Activated gamma-delta T cell treated with anti-CD3 and anti-CD28 coated beads, Interleukin-2, amount 50 U/mL, for 16 hours (primary cell): ENCODE measurements around the gene USH1C.

ENCODE experiments used
- DNase-seq: peaks from one replicate; pipeline ENCODE4 v3.0.0-alpha.2; 2020; ENCODE audit warnings: low read depth

USH1C gene

DNA sequence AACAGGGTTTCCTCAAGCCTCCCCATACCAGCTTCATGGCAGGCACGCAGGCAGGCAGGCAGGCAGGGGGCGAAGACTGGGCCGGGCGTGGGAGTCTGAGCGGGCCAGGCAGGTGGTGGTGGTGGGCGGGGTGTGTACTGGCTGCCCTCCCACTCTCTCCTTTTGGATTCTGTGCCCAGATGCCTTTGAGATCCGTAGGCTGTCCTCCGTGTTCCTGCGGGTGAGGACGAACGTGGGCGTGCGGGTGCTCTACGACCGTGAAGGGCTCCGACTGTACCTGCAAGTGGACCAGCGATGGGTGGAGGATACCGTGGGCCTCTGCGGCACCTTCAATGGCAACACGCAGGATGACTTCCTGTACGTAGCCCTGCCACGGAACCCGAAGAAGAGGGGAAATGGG lies 25.8 kb upstream of the USH1C start:
- DNase-seq, result no peak

- DNase-seq, result no peak
Observed at GRCh38 chr11:17568944-17569343, 24.7 kb upstream of the USH1C start.

- no peak for DNase-seq
Observed at GRCh38 chr11:17564687-17565042, 20.4 kb upstream of the USH1C start.

DNA sequence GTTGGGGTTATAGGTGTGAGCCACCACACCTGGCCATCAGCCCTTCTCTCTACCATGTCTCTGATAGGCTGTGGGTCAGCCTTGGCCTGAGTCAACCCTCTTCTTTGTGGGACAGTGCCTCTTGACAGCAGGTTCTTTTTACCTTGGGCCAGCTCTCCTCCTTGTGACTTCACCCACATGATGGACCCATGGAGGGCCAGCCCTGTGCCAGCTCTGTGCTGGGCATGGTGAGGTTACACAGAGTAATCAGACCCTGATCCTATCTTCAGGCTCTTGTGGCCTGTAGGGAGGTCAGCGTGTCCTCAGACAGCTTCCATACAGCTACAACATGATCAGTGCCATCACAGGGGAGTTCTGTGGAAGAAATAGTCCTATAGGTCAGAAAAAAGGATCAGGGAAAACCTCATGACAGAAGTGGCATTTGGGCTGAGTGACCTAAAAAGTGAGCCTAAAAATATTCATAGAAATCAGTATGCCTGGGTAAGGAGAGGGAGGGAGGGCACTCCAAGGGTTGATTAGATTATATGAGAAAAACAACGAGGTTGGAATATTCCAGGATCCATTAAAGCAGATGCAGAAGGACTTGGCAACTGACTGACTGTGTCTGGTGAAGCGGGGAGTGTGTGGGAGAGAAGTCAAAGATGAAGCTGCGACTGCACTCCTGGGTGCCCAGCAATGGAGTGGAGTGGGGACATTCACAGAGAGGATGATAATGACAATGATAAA lies 19.9 kb upstream of the USH1C start:
- DNase-seq, result no peak

- no peak for DNase-seq
Observed at GRCh38 chr11:17563231-17563646, 19.0 kb upstream of the USH1C start.

DNA sequence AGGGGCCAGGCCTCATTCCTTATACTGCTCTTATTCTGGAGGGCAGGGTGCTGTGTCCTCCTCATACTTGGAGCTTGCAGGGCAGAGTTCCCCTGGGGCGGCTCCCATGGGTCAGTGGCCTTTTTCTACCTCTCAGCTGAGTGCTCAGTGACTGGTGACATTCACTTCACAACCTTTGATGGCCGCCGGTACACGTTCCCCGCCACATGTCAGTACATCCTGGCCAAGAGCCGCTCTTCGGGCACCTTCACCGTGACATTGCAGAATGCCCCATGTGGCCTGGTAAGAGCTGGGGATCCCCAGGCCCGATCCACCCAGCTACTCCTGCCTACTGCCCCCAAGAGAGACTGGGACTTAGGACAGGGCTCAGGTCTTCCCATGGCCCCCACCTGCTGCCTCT lies 17.3 kb upstream of the USH1C start:
- no peak for DNase-seq

DNA sequence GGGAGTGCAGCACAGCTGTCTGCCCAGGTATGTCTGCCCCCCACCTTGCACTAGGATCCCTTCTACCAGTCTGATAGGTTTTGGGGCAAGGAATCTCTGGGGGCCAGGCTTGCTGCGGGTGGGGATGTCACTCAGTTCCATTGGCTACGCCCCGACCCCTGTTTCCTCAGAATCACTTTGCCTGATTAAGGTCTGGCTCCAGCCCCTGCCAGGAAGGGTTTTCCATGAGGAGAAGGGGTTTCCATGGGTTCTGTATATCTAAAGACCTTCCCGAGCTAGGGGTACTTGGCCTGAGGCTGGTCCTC lies 16.8 kb upstream of the USH1C start:
- no peak for DNase-seq

DNA sequence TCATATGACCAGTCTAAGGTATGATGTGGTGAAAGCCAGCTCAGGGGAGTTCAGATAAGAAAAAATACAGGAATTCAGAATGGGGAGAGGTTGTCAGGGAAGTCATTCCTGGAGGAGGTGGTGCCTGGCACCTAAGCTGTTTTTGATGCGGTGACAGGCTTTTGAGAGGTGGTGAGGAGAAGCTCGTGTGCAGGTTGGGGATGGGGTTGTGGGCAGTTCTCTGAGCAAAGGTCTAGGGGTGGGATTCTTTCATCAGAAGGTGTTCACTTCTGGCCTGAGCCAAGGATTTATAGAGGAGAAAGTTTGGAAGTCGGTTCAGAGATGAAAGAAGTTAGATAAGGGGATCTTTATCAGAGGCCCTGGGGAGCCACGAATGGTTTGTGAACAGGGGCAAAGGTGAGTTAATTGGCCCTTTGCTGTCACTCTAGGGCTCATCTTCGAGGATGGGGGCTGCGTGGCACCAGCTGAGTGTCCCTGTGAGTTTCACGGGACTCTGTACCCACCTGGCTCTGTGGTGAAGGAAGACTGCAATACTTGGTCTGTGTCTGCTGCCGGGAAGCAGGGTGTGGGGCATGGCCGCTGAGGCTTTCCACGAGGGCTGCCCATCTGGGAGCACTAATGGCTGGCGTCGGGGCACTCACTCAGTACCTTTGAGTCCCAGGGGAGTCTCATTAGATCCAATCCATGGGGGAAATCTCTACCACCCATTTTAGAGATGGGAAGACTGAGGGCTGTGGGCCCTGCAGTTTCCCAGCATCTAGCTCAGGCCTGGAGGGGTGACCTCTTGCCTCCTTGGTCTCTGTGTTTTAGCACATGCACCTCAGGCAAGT lies 16.3 kb upstream of the USH1C start:
- DNase-seq, result no peak

- DNase-seq, result no peak
Observed at GRCh38 chr11:17559341-17560087, 15.3 kb upstream of the USH1C start.

GRCh38 chr11:17558916-17559315 lies 14.7 kb upstream of the USH1C start:
- DNase-seq, result no peak

DNA sequence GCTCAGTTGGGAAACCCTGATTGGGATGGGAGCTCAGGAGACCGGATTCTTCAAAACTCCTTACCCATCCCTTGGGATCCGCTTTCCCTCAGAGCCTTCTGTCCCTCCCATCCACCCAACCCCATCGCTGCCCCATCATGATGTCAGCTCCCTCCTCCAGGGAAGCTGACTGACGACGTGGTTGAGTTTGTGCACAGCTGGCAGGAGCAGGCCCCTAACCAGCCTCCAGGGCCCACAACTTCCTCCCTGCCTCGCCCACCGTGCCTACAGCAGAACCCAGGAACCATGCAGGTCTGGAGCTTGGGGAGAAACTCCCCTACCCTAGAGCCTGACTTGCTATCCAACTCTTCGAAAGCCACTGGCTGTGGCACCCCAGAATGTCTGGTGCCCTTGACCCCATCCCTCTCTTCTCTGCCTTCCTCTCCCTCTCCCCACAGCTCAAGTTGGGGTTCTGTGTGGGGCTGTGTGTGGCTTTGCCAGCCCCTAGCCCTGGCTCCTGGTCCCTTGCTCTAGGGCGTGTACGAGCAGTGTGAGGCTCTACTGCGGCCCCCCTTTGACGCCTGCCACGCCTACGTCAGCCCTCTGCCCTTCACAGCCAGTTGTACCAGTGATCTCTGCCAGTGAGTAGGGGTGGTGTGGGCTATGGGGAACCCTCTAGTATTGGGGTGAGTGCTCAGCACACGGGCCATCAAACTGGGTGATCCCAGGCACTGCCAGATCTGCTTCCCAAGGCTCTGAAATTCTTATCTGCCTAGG lies 14.0 kb upstream of the USH1C start:
- no peak for DNase-seq

DNA sequence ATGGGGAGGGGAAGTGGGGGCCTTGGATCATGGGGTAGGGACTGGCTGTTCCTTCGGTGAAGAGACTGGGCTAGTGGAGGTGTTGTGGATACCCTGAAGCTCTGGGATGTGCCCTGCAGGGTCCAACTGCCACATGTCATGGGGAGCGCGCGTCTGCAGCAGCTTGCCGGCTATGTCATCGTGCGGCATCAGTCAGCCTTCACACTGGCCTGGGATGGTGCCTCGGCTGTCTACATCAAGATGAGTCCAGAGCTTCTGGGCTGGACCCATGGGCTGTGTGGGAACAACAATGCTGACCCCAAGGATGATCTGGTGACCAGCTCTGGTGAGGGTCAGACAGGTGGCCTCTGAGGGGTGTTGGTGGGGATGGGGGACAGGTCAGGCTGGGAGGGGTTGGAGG lies 12.8 kb upstream of the USH1C start:
- no peak for DNase-seq

GRCh38 chr11:17554487-17554886 lies 10.3 kb upstream of the USH1C start:
- DNase-seq, result no peak

DNA sequence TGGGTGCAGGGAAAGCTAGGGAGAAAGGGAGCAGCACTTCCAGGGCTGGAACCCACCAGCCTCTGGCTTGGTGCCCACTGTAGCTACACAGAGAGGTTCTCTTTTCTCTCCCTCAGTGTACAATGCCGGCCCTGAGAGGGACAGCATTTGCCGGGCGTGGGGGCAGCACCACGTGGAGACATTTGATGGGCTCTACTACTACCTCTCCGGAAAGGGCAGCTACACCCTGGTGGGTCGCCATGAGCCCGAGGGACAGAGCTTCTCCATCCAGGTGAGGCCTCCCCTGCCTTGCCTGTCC lies 9.0 kb upstream of the USH1C start:
- DNase-seq, result no peak

- DNase-seq, result no peak
Observed at GRCh38 chr11:17552392-17553248, 8.4 kb upstream of the USH1C start.

DNA sequence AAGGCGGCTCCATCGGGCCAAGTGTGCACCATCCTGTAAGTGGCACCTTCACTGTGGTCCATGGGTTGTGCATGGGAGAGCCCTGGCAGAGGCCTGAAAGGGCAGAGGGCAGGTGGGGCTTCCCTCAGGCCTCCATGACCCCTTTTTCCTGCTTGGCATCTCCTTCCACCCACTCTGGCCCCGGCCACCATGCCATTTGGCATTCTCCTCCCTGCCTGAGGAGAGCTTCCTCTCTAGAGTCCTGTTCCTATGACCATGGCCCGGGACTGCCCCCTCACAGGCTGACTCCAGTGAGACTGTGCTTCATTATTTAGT lies 7.8 kb upstream of the USH1C start:
- DNase-seq, result no peak

DNA sequence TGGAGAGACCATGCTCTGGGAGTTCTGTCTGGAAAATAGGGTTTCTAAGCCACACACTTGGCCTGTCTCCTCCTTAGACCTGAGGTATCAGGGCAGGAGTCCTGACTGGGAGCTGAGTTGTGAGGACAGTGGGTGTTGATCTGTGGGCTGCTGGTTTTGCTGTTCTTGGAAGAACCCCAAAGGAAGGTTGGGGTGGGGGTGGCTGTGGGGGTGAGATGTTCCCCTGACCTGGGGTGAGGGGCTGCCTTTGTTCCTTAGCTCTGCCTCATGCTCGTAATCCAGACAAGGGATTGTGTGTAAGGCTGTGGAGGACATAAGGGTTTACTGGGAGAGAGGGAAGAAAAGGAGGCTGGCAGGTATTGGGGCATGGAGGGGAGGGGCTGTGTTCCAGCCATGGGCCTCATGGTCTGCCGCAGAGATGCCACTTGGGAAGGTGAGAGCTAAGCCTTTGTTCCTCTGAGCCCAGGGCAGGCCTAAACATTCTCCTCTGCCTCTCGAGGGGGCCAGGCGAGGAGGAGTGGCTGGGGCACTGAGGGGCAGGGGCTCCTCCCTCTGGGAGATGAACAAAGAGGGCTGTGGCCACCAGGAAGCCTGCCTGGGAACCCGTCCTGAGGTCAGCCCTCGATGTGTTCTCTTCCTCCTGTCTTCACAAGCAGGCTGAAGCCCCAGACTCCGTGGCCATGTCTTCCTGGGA lies 7.3 kb upstream of the USH1C start:
- DNase-seq, result no peak

DNA sequence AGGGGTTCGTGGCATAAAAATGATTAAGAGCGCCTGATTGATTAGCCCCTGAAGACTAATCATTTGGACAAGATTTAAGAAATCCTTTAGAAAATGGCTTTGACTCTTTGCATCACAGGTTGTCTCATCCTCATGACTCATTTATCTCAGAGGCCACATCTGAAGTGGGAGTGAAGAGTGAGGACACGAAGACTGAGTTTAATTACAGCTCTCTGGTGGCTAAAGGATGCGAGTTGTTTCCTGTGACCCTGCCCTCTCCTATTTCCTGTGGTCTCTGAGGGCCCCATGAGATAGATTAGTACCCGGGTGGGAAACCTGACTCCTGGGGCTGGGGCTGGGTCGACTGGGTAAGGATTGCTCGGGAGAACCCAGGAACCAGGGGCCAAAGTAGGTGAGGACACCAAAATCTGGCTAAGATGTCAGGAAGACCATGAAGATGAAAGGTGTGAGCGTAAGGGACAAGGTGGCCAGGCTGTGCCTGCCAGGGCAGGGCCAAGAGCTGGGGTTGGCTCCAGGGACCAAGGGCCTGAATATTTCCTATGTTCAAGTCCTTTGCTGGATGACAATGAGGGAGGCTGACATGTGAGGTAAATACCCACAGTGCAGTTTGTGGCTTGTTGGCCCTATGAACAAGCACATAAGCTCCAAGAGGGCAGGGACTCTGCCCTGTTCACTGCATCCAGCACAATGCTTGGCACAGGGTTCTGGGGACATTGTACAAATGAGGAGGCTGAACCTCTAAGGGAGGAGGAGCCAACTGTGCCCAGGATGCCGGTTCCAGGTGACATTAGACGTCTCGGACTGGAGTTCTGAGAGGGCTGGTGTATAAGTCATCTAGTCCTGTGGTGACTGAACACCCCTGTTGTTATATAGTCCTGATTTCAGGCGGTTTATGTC lies 6.5 kb upstream of the USH1C start:
- DNase-seq, result no peak

DNA sequence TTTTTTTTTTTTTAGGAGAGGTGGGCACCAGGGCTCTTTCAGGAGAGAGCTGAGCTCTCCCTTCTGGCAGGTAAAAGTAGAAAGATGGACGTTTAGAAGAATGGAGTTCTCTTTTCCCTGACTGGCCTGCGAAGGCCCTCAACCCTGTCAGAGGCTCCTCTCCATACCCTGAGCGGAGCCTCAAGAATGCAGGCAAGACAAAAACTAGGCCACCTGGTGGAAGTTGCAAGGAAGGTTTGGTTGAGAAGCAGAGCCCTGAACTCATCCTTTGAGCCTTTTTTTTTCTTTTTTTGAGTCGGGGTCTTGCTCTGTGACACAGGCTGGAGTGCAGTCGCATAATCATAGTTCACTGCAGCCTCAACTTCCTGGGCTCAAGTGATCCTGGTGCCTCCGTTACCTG lies 4.2 kb upstream of the USH1C start:
- no peak for DNase-seq

- no peak for DNase-seq
Observed at GRCh38 chr11:17547932-17548331, 3.7 kb upstream of the USH1C start.
